ENCODE measurements around the gene POU6F2. TPM values are rescaled to one million over a fixed set of nuclear protein-coding genes. Genes with fewer than 3 reads are reported as not detected.

Gene POU6F2
- total RNA-seq, 1 donor from 2014 or later = 0.78 TPM

DNA sequence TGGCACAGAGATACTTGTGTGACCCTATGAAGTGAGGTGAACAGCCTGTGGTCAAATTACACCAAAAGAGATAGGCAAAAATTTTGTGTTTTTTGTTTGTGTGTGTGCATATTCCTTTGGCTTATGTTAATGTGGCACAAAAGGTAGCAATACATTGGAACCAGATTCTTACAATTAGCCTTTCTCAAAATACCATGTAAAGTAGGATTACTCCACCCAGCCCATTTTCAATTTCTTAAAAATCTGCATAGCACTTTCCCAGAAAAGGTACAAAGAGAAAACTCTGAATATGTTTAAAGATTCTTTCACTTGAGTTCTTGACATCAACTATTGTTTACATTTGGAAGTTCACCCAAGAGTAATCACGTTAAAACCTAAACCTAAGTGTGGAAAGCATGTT lies 431.2 kb downstream of the POU6F2 start:
- intact Hi-C loops (cut with DNase I) = no loop called here
- DNase-seq (no peak), ATAC-seq (no peak)
- no peak overlapping the region for H3K4me3 ChIP-seq
- H3K27me3 ChIP-seq = no peaks in the 10 kb centered on the region
- no peak for TF ChIP-seq CTCF (IDR thresholded peaks at IDR 0.05)
- no peak overlapping the region for H3K27ac ChIP-seq
- no peaks in the 10 kb centered on the region for H3K9me3 ChIP-seq
- no peaks in the 10 kb centered on the region for H3K4me1 ChIP-seq
- no peaks in the 10 kb centered on the region for H3K36me3 ChIP-seq

GRCh38 chr7:39410582-39410981 lies 432.9 kb downstream of the POU6F2 start:
- Histone ChIP-seq H3K9me3 (no peaks in the 10 kb centered on the region), H3K27ac (no peak overlapping the region), H3K27me3 (peaks cover 10% of the 10 kb centered on the region), H3K4me3 (no peak overlapping the region), H3K4me1 (peaks cover 4% of the 10 kb centered on the region), H3K36me3 (no peaks in the 10 kb centered on the region)
- TF ChIP-seq CTCF (IDR thresholded peaks at IDR 0.05) = no peak
- intact Hi-C loops (cut with DNase I) = no loop called here
- no peak for DNase-seq
- no peak for ATAC-seq

GRCh38 chr7:39413636-39414223 lies 436.0 kb downstream of the POU6F2 start:
- Histone ChIP-seq H3K4me1 (peaks cover 4% of the 10 kb centered on the region), H3K4me3 (peak overlapping the region; percentile 58), H3K27ac (no peak overlapping the region), H3K36me3 (no peaks in the 10 kb centered on the region), H3K9me3 (no peaks in the 10 kb centered on the region), H3K27me3 (peaks cover 10% of the 10 kb centered on the region)
- intact Hi-C loops (cut with DNase I) = no loop called here
- TF ChIP-seq CTCF (IDR thresholded peaks at IDR 0.05) = no peak
- DNase-seq = no peak
- ATAC-seq = peak; percentile 50

GRCh38 chr7:39414224-39415035 lies 436.7 kb downstream of the POU6F2 start:
- H3K36me3 ChIP-seq = no peaks in the 10 kb centered on the region
- intact Hi-C loops (cut with DNase I) = no loop called here
- DNase-seq = peak; percentile 74
- H3K27ac ChIP-seq = no peak overlapping the region
- ATAC-seq = peak; percentile 92
- H3K4me3 ChIP-seq = peak overlapping the region; percentile 58
- H3K27me3 ChIP-seq = peaks cover 10% of the 10 kb centered on the region
- peaks cover 4% of the 10 kb centered on the region for H3K4me1 ChIP-seq
- TF ChIP-seq CTCF (IDR thresholded peaks at IDR 0.05) = no peak
- H3K9me3 ChIP-seq = no peaks in the 10 kb centered on the region

GRCh38 chr7:39415091-39415787 lies 437.5 kb downstream of the POU6F2 start:
- H3K4me1 ChIP-seq = peaks cover 4% of the 10 kb centered on the region
- H3K27me3 ChIP-seq = peaks cover 10% of the 10 kb centered on the region
- H3K36me3 ChIP-seq = no peaks in the 10 kb centered on the region
- no peak overlapping the region for H3K4me3 ChIP-seq
- no peak overlapping the region for H3K27ac ChIP-seq
- intact Hi-C loops (cut with DNase I) = no loop called here
- no peaks in the 10 kb centered on the region for H3K9me3 ChIP-seq
- ATAC-seq (no peak), DNase-seq (no peak)
- no peak for TF ChIP-seq CTCF (IDR thresholded peaks at IDR 0.05)

Data from upper lobe of right lung (tissue), 1 donor.